ENCODE results near the gene SBF2. TPM values are rescaled to one million over a fixed set of nuclear protein-coding genes. Genes with fewer than 3 reads are reported as not detected.
"Not testable (repeated sequence)": the region's sequence is repeated elsewhere in the genome, so short reads cannot be mapped to it uniquely, and the experiment has no call there.

The SBF2 gene
- polyA plus RNA-seq, 1 donor: 18.8 TPM

DNA sequence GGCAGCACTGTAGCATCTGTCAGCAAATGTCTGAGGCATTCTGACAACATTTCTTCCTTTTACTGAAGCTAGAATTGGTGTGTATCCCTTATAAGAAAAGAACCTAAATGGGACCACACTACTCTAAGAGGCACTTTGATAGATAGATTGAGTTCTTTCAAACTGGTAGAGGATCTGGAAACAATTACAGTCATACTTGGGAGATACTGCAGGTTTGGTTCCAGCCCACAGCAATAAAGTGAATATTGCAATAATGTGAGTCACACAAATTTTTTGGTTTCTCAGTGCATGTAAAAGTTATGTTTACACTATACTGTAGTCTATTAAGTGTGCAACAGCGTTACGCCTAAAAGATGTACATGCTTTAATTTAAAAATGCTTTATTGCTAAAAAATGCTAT lies 96.9 kb downstream of the SBF2 start:
- DNase-seq (ENCODE audit: low read depth): no peak

- no peak for DNase-seq (ENCODE audit: low read depth)
Observed at GRCh38 chr11:10192036-10192435, 102.0 kb downstream of the SBF2 start.

GRCh38 chr11:10181811-10182210 lies 112.2 kb downstream of the SBF2 start:
- no peak for DNase-seq (ENCODE audit: low read depth)

GRCh38 chr11:10164621-10165020 lies 129.4 kb downstream of the SBF2 start:
- no peak for DNase-seq (ENCODE audit: low read depth)

DNA sequence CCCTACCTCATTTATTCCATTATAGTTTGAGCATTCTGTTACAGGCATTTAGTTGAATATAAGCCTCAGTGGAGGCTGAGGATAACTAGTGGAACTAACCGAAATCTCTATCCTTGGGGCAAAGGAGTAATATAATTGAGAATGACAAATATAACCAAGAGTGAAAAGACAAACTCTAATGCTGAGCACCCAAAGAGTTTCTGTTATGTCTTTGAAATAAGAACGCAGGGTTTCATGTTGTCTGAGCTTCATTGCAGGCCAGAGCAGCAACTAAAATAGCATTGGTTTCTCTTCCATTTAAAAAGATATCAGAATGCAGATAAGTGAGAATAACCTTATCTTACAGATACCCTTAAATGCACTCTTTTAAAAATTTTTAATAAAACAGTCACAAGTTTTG lies 131.8 kb downstream of the SBF2 start:
- no peak for DNase-seq (ENCODE audit: low read depth)

DNA sequence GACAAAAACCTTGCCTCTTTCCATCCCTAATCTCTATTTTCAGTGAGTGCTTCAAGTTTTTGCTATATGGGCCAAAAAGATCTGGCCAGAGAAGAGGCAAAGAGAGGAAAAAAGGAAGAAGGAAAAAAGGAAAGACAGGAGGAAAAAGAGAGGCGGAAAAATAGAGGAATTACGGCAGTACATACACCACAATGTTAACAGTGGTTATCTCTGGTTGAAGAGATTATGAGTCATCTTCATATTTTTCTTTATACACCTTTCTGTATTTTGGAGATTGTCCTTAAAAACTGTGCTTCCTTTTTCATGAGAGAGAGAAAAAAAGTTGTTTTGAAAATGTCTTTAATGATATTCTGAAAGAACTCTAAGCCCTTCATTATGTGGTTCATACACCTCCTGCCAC lies 133.7 kb downstream of the SBF2 start:
- DNase-seq (ENCODE audit: low read depth): no peak

DNA sequence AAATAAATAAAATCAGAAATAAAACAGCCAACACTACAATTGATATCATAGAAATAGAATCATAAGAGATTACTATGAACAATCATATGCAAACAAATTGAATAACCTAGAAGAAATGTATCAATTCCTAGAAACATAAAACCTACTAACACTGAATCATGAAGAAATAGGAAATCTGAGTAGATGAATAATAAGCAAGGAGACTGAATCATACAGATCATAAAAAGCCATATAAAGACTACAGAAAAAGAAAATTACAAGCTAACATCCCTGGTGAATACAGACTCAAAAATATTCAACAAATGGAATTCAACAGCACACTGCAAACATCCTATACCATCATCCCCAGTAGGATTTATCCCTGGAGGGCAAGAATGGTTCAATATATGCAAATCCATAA lies 135.6 kb downstream of the SBF2 start:
- DNase-seq (ENCODE audit: low read depth): no peak

GRCh38 chr11:10155793-10156490 lies 138.1 kb downstream of the SBF2 start:
- DNase-seq (ENCODE audit: low read depth): no peak

- DNase-seq (ENCODE audit: low read depth): no peak
Observed at GRCh38 chr11:10150800-10151199, 143.2 kb downstream of the SBF2 start.

DNA sequence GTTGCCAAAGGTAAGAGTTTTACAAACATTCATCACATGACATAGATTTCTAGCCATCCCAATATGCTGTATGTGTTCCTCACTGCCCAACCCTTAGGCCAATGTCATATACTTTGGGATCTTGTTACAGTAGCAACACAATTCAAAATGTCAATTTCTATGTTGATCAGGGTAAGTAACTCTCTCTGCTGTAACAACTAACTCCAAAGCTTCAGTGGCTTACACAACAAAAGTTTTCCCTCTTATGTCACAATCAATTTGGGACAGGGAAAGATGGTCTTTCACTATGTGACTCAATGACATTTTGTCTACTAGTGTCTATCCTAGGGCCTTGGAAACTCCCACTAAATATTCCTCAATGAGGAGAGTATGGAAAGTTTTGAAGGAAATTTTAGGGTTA lies 144.5 kb downstream of the SBF2 start:
- no peak for DNase-seq (ENCODE audit: low read depth)

GRCh38 chr11:10147195-10147594 lies 146.8 kb downstream of the SBF2 start:
- DNase-seq (ENCODE audit: low read depth): no peak

DNA sequence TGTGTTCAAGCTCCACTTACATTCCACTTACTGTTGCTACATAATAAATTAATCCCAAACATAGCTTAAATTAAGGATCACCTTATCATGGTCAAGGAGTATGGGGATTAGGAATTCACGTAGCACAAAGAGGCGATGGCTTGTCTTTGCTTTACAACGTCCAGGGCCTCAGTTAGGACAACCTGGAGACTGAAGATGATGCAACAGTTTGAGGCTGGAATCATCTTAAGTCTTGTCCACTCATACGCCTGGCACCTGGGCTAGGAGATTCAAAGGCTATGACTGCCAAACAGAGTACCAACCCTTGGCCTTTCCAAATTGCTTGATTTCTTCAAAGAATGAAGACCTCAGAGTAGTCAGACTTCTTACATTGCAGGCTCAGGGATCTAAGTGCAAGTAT lies 149.1 kb downstream of the SBF2 start:
- DNase-seq (ENCODE audit: low read depth): no peak

GRCh38 chr11:10139656-10140055 lies 154.4 kb downstream of the SBF2 start:
- no peak for DNase-seq (ENCODE audit: low read depth)

DNA sequence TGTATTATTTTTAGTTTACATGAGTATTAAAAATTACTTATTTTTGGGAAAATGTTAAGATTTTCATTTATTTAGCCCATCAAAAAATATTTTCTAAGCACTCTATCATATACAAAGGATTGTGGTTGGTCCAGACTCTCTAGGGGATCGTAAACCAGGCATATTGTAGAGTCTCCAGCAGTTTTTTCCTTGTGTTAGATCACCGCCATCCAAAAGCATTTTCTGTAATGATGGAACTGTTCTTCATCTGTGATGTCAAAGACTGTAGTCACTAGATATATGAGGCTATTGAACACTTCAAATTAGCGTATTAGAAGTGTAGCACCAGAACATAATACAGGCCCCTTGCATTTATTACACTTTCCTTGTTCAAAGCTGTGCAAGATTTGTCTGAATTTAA lies 154.9 kb downstream of the SBF2 start:
- no peak for DNase-seq (ENCODE audit: low read depth)

DNA sequence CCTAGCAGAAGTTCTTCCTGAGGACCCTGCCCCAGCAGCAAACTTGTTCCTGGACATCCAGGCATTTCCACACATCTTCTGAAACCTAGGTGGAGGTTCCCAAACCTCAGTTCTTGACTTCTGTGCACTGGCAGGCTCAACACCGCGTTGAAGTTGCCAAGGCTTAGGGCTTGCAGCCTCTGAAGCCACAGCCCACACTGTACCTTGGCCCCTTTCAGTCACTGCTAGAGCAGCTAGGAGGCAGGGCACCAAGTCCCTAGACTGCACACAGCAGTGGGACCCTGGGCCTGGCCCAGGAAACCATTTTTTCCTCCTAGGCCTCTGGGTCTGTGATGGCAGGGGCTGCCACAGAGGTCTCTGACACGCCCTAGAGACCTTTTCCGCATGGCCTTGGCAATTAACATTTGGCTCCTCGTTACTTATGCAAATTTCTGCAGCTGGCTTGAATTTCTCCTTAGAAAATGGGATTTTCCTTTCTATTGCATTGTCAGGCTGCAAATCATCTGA lies 159.0 kb downstream of the SBF2 start:
- DNase-seq (ENCODE audit: low read depth): no peak

DNA sequence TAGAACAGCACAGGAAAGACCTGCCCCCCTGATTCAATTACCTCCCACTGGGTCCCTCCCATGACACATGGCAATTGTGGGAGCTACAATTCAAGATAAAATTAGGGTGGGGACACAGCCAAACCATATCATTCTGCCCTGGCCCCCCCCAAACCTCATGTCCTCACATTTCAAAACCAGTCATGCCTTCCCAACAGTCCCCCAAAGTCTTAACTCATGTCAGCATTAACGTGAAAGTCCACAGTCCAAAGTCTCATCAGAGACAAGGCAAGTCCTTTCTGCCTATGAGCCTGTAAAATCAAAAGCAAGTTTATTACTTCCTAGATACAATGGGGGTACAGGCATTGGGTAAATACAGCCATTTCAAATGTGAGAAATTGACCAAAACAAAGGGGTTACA lies 159.8 kb downstream of the SBF2 start:
- DNase-seq (ENCODE audit: low read depth): not testable (repeated sequence)

DNA sequence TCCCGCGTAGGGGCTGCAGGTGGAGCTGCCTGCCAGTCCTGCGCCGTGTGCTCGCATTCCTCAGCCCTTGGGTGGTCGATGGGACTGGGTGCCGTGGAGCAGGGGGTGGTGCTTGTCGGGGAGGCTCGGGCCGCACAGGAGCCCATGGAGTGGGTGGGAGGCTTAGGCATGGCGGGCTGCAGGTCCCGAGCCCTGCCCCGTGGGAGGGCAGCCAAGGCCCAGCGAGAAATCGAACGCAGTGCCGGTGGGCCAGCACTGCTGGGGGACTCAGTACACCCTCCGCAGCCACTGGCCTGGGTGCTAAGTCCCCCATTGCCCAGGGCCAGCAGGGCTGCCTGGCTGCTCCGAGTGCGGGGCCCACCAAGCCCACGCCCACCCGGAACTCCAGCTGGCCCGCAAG lies 160.8 kb downstream of the SBF2 start:
- DNase-seq (ENCODE audit: low read depth): not testable (repeated sequence)

DNA sequence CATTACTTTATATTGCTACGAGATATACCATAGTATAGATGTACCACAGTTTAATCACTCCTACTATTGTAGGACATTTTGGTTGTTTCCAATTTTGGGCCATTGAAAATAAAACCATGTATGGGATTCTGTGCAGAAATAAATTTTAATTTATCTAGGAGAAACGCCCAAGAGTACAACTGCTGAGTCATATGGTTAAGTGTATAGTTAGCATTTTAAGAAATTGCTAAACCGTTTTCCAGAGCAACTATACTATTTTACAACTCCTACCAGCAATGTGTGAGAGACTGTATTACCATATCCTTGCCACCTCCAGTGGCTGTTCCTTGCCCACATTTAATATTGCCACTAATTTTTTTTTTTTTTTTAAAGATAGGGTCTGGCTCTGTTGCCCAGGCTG lies 163.1 kb downstream of the SBF2 start:
- DNase-seq (ENCODE audit: low read depth): no peak

- not testable (repeated sequence) for DNase-seq (ENCODE audit: low read depth)
Observed at GRCh38 chr11:10129184-10129583, 164.8 kb downstream of the SBF2 start.

DNA sequence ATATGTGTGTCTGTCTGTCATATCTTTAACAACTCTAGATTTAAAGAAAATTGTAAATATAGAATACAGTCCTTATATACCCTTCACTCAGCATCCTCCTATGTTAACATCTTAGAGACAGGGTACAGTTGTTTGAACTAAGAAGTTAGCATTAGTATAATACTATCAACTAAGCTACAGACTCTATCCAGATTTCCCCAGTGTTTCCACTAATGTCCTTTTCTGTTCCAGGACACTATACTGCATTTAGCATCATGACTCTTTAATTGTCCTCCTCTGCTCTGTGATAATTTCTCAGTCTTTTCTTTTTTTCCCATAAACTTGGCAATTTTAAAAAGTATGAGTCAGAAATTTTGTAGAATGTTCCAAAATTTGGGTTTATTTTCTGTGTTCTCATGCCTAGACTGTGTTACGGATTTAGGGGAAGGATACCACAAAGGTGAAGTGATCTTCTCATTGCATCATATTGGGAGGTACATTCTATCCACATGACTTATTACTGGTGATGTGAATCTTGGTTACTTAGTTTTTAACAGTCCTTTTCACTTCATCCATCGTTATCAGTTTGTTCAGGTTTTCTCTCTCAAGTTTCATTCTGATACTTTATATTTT lies 168.4 kb downstream of the SBF2 start:
- no peak for DNase-seq (ENCODE audit: low read depth)

DNA sequence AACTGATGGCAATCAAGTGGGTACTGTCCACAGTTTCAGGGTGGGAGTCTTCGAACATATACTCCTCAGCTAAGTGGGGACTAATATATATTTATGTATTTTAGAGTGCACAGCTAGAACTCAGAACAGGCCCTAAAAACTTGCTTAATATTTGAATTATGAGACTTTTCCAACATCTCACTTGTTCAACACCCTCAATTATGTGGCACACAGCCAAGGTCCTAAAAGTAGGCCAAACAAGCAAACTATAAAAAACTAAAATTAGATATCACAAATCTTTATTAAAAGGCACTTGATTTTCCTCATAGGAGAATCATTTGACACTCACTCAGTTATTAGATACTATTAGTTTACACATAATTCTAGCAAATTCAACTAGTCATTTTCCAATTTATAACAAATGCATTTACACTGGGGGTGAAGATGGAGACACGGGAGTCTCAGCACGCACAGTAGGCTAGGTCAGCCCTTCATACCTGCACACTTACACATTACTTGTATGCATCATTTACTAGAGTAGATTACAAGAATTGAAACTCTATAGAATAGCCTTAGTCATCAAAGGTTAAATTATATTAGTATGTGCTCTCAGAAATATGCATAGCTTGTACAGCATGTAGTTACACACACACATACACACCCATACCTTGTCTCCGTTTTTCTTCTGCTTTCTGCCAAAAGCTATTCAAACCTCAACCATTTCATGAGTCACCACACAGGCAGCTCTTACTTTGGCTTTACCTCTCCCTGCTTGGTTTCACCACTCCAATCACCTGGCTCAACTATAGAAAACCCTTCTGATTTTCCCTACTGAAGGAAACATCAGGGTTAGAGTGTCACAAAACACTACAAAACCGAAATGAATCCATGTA lies 171.5 kb downstream of the SBF2 start:
- no peak for DNase-seq (ENCODE audit: low read depth)

DNA sequence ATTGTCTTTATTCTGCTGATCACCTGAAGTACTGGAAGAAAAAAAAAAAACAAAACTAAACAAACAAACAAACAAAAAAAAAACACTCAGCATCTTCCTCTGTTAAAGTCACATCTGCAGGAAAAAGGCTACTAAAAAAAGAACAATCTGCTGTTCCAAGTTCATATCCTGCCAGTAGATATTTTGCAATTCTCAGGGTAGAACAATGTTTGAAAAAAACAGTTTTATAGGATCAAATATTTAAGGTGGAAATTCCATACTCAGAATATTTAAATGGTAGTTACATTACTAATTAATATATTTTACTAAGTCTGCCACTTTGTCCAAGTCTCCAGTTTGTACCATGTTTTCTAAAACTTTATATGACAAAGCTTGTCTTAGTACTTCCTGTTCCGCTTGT lies 175.2 kb downstream of the SBF2 start:
- no peak for DNase-seq (ENCODE audit: low read depth)

Measured in forelimb muscle (tissue), 1 donor.